ENCODE measurements around the gene PLCB1.

The PLCB1 gene

GRCh38 chr20:8480597-8480996 lies 348.5 kb downstream of the PLCB1 start:
- H3K4me3 ChIP-seq (ENCODE audit: low read depth, low read length), result no peak overlapping the region
- TF ChIP-seq, protein P1, sequence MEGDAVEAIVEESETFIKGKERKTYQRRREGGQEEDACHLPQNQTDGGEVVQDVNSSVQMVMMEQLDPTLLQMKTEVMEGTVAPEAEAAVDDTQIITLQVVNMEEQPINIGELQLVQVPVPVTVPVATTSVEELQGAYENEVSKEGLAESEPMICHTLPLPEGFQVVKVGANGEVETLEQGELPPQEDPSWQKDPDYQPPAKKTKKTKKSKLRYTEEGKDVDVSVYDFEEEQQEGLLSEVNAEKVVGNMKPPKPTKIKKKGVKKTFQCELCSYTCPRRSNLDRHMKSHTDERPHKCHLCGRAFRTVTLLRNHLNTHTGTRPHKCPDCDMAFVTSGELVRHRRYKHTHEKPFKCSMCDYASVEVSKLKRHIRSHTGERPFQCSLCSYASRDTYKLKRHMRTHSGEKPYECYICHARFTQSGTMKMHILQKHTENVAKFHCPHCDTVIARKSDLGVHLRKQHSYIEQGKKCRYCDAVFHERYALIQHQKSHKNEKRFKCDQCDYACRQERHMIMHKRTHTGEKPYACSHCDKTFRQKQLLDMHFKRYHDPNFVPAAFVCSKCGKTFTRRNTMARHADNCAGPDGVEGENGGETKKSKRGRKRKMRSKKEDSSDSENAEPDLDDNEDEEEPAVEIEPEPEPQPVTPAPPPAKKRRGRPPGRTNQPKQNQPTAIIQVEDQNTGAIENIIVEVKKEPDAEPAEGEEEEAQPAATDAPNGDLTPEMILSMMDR (IDR thresholded peaks at IDR 0.05; ENCODE audit: low read depth, low read length, missing control alignments), result no peak
- in situ Hi-C loops (cut with HindIII; ENCODE audit: low sequenced_read_pairs), result no loop called here
- DNase-seq (ENCODE audit: low read depth), result no peak

GRCh38 chr20:8487696-8488095 lies 355.6 kb downstream of the PLCB1 start:
- in situ Hi-C loops (cut with HindIII; ENCODE audit: low sequenced_read_pairs), result no loop called here
- TF ChIP-seq, protein P1 (IDR thresholded peaks at IDR 0.05; ENCODE audit: low read depth, low read length, missing control alignments), result no peak
- DNase-seq (ENCODE audit: low read depth), result no peak
- H3K4me3 ChIP-seq (ENCODE audit: low read depth, low read length), result no peak overlapping the region

DNA sequence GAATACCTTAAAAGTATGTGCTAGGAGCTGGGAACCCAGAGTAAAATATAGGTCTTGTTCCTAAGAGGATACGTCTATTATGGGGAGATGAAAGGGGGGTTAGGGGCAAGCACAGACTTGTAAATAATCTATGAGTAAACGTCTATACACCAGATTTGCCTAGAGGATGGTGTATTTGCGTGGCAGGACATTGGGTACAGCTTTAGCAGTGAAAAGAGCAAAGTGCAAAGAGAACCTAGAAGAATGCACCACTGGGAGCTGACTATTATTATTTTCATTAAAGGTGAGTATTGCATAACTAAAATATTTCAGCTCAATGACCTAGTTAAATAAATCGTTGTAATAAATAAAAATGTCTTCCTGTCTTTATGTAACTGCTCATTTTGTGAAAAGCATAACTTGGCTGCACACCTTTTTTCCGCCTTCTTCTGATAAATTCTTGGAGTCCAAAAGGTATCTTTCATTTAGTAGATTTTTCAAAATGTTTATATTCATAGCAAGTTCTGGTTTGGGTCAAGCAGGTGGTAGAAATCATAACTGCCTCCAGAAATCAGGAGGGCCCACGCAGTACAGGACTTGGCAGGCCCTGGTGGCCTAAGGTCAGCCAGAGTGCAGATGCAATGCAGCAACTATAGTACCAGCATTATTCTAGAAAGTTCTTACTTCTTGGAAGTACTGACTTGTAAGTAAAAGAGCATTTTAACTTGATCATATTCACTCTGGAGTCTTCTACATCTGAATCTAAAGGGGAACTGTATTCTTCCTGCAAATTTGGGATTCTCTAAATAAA lies 357.2 kb downstream of the PLCB1 start:
- in situ Hi-C loops (cut with HindIII; ENCODE audit: low sequenced_read_pairs), result no loop called here
- H3K4me3 ChIP-seq (ENCODE audit: low read depth, low read length), result no peak overlapping the region
- no peak for DNase-seq (ENCODE audit: low read depth)
- TF ChIP-seq, protein P1 (IDR thresholded peaks at IDR 0.05; ENCODE audit: low read depth, low read length, missing control alignments), result no peak

GRCh38 chr20:8490076-8490830 lies 358.2 kb downstream of the PLCB1 start:
- in situ Hi-C loops (cut with HindIII; ENCODE audit: low sequenced_read_pairs), result no loop called here

DNA sequence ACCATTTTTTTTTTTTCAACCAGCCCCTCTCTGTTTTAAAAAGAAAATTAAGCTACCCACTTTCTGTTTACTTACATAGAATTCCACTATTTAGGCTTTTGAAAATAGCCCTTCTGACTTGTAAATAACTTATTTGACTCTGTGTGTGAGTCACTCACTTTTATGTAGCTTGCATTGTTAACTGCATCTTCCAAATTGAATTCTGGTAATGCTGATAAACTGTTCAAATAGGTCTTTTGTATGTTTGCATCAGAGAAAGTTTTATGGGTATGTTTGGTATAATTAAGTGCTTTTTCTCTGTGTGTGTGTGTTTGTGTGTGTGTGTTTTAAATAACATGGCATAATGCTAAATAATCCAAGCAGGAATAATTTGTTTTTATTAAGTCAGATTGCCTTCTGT lies 360.1 kb downstream of the PLCB1 start:
- no peak overlapping the region for H3K4me3 ChIP-seq (ENCODE audit: low read depth, low read length)
- in situ Hi-C loops (cut with HindIII; ENCODE audit: low sequenced_read_pairs), result no loop called here
- TF ChIP-seq, protein P1 (IDR thresholded peaks at IDR 0.05; ENCODE audit: low read depth, low read length, missing control alignments), result no peak
- DNase-seq (ENCODE audit: low read depth), result no peak

More at GRCh38 chr20:8490076-8490830, 358.2 kb downstream of the PLCB1 start:
- TF ChIP-seq, protein P1 (IDR thresholded peaks at IDR 0.05; ENCODE audit: low read depth, low read length, missing control alignments), result no peak
- no peak for DNase-seq (ENCODE audit: low read depth)
- no peak overlapping the region for H3K4me3 ChIP-seq (ENCODE audit: low read depth, low read length)

DNA sequence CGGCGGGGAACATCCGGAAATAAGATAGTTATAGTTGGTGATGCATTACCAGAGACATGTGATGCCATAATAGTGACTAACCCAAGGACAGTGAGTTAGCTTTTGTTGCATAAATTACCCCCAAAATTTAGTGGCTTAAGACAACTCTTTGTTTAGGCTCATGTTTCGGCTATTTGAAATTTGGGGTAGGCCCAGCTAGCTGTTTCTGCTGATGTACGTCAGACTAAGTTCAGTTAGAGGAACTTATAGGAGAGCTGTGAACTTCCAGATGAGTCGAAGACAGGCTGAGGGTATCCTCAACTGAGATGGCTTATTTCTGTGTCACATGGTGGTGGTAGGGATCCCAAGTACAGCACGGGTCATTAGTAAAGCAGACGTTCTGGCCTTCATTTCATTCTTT lies 366.5 kb downstream of the PLCB1 start:
- TF ChIP-seq, protein P1 (IDR thresholded peaks at IDR 0.05; ENCODE audit: low read depth, low read length, missing control alignments), result no peak
- in situ Hi-C loops (cut with HindIII; ENCODE audit: low sequenced_read_pairs), result no loop called here
- DNase-seq (ENCODE audit: low read depth), result no peak
- H3K4me3 ChIP-seq (ENCODE audit: low read depth, low read length), result no peak overlapping the region
